Fibroblast of skin of scalp (primary cell): ENCODE data around the gene KLHL20.
A peak's percentile ranks its signal among the peaks of the same experiment; 100 is the strongest.
"Not testable (repeated sequence)": the region's sequence is repeated elsewhere in the genome, so short reads cannot be mapped to it uniquely, and the experiment has no call there.

ENCODE experiments used
- DNase-seq: peaks from one replicate; pipeline ENCODE4 v3.0.0-alpha.2; 2013

Gene KLHL20

GRCh38 chr1:173757666-173758065, 42.9 kb downstream of the KLHL20 start:
- DNase-seq = no peak

DNA sequence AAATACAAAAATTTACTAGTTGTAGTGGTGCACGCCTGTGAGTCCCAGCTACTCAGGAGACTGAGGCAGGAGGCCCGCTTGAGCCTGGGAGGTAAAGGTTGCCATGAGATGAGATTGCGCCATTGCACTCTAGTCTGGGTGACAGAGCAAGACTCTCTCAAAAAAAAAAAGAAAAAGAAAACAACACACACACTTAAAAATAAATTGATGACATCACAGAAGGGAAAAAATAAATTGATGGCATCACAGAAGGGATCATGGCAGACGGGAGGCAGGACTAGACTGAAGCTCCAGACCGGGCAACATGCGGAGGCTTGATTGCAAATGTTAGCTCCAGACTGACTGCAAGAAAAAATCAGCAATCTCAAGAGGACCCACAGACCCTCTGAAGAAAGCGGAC, 43.3 kb downstream of the KLHL20 start:
- DNase-seq = no peak

DNA sequence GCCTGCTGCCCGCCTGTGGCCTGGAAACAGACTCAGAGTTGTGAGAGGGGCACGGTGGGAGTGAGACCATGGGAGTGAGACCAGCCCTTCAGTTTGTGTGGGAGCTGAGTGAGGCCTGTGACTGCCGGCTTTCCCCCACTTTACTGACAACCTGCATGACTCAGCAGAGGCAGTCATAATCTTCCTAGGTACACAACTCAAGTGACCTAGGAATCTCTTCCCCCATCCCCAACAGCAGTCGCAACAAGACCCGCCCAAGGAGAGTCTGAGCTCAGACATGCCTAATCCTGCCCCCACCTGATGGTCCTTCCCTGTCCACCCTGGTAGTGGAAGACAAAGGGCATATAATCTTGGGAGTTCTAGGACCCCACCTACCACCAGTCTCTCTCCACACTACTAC, 44.2 kb downstream of the KLHL20 start:
- DNase-seq = no peak

- DNase-seq = not testable (repeated sequence)
Observed at GRCh38 chr1:173764331-173764730, 49.5 kb downstream of the KLHL20 start.

- no peak for DNase-seq
Observed at GRCh38 chr1:173768206-173768605, 53.4 kb downstream of the KLHL20 start.

DNA sequence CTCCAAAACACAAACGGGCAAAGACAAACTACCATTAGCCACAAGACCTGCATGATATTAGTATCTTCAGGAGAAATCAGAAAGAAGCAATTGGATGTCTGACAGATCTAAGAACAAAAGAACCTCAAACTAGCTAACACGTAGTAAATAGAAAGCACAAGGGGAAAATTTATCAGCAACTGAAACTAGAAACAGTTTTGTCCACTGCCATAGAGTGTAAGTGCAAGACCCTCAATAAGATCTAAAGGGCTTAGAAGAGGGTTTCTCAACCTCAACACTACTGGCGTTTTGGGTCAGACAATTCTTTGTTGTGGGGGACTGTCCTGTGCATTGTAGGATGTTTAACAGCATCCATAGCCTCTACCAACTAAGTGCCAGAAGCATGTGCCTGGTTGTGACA, 54.0 kb downstream of the KLHL20 start:
- no peak for DNase-seq

DNA sequence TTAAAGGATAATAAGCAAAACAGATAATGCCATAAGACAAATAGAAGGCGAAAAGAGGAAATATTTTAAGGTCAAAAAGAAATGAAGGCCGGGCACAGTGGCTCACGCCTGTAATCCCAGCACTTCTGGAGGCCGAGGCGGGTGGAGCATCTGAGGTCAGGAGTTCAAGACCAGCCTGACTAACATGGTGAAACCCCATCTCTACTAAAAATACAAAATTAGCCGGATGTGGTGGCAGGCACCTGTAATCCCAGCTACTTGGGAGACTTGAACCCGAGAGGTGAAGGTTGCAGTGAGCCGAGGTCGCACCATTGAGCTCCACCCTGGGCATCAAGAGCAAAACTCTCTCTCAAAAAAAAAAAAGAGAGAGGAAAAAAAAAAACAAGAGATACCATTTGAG, 55.5 kb downstream of the KLHL20 start:
- DNase-seq = not testable (repeated sequence)

DNA sequence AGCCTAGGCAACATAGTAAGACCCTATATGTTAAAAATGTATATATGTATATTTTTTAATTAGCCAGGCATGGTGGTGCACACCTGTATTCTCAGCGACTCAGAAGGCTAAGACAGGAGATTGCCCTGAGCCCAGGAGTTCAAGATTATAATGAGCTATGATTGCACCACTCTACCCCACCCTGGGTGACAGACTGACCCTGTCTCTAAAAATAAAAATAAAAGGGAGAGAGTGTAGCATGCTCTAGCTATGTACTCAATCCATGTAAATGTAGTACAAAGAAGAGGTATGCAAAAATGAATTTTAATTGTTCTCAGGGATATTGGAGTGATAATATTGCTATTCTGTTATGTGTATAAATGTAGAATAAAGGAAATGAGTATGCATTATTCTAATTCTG, 56.8 kb downstream of the KLHL20 start:
- DNase-seq = no peak

DNA sequence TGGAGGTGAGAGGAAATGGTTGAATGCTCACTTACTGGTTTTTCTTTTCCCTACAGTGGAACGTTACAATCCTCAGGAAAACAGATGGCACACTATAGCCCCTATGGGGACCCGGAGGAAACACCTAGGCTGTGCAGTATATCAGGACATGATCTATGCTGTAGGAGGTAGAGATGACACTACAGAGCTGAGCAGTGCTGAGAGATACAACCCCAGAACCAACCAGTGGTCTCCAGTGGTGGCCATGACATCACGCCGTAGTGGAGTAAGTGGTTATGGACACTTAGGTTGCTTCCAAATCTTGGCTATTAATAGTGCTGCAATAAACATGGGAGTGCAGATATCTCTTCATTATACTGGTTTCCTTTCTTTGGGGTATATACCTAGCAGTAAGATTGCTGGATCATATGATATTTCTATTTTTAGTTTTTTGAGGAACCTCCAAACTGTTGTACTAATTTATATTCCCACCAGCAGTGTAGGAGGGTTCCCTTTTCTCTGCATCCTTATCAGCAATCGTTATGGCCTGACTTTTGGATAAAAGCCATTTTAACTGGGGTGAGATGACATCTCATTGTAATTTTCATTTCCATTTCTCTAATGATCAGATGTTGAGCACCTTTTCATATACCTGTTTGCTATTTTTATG, 60.9 kb downstream of the KLHL20 start:
- DNase-seq = no peak

- no peak for DNase-seq
Observed at GRCh38 chr1:173779936-173780335, 65.2 kb downstream of the KLHL20 start.

DNA sequence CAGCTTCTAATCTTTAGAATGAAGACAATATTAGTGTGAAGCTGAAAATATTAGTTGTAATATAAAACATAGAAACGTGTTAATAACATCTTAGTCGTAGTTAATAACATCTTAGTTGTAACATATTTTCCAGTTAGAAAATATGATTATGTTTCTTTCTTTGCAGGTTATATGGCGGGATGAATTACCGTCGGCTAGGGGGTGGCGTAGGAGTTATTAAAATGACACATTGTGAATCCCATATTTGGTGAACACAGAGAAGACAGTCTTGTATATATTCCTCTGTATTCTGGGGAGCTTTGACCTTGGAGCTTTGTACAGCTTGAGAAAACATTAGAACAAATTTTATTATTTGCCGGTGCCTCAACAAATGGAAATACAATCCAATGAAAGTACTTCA, 70.2 kb downstream of the KLHL20 start:
- no peak for DNase-seq

- no peak for DNase-seq
Observed at GRCh38 chr1:173789841-173790240, 75.1 kb downstream of the KLHL20 start.

GRCh38 chr1:173798078-173798477, 83.3 kb downstream of the KLHL20 start:
- no peak for DNase-seq

DNA sequence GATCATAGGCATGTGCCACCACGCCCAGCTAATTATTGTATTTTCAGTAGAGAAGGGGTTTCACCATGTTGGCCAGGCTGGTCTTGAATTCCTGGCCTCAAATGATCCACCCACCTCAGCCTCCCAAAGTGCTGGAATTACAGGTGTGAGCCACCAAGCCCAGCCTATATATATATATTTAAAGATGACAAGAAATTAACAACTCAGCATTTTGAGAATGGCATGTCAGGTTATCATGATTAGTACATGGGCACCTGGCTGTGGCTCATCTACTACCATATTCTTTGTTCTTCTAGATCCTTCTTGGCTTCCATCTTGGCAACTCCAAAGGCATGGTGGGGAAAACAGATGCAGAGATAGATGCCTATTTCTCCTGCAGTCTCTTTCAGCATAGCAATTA, 85.2 kb downstream of the KLHL20 start:
- not testable (repeated sequence) for DNase-seq

DNA sequence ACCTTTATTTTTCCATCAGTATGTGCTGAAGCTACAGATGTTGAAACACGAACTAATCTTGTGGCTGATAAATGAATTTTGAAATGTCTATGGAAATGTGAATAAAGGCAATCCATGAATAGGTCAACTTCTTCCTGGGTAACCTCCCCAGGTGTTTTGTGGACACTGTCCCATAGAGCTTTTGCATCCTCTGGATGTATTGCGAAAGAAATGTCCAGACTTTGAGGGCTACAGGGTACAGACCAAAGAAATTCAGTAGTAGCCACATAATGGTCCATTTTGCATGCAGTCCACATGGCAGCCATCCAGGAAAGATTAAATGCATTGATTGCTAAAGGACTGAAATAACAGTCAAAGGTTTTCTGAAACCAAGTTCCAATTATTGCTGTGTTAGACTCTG, 88.2 kb downstream of the KLHL20 start:
- DNase-seq = no peak

DNA sequence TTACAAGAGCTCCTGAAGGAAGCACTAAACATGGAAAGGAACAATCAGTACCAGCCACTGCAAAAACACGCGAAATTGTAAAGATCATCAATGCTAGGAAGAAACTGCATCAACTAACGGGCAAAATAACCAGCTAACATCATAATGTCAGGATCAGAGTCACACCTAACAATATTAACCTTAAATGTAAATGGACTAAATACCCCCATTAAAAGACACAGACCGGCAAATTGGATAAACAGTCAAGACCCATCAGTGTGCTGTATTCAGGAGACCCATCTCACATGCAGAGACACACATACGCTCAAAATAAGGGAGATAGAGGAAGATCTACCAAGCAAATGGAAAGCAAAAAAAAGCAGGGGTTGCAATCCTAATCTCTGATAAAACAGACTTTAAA, 98.9 kb downstream of the KLHL20 start:
- not testable (repeated sequence) for DNase-seq

- DNase-seq = no peak
Observed at GRCh38 chr1:173818459-173818858, 103.7 kb downstream of the KLHL20 start.

DNA sequence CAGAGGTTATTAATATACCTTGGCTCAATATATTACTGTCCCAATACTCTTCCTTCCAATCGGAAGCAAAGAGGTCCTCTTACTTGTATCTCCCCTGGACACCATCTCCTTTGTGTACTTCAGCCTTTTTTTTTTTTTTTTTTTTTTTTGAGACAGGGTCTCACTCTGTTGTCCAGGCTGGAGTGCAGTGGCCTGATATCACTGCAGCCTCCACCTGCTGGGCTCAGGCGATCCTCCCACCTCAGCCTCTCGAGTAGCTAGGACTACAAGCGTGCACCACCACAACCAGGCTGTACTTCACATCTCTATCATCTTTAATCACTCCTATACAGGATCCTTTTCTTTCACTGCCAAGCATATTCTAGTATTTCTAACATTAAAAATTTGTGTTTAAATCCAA, 106.9 kb downstream of the KLHL20 start:
- no peak for DNase-seq

DNA sequence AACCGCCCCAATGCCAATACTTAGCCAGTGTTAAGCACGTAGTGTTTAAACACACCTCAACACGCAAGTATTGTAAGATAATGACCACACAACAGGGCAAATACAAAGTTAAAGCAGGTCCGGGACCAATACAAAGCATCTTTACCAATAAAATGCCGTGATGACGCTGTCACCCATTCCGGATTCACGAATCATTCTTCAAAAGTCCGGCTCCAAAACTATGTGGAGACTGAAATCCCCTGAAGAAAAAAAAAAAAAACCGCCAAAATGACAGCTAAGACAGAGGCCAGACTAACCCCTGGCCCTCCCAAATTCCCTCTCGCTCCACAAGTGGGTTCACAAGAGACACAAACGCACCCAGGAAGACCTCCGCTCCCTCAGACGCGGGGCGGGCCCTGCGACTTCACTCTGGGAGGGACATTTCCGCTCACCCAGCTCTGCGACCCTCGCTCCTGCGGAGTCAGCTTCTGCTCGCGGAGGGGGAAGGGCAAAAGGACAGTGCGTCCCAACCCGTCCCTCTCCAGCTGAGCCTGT, 109.1 kb downstream of the KLHL20 start:
- no peak for DNase-seq

GRCh38 chr1:173824315-173825081, 109.7 kb downstream of the KLHL20 start, which contains the start of the genes CENPL and DARS2:
TSS of gene CENPL (minus strand) at chr1:173824883. CDS start at chr1:173811299, 13,584 bp downstream.
TSS of gene DARS2 (plus strand) at chr1:173824673. CDS start at chr1:173825230, 557 bp downstream.
- peak; percentile 98 for DNase-seq

GRCh38 chr1:173827611-173828010, 112.8 kb downstream of the KLHL20 start:
- DNase-seq = no peak

DNA sequence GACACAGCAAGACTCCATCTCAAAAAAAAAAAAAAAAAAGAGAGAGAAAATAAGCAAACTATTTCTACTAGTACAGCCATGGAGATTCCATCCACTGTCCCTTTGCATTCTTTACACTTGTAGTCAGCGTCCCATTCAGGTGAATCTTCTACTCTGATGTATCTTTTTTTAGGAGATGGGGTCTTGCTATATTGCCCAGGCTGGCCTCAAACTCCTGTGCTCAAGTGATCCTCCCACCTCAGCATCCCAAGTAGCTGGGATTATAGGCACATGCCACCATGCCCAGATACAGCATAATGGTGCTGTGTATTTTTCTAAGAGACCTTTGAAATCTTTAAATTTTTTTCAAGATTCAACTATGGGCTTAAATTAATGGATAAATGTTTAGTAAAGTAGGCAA, 118.0 kb downstream of the KLHL20 start:
- DNase-seq = no peak
